ENCODE measurements around the gene USHBP1. TPM values are rescaled to one million over a fixed set of nuclear protein-coding genes. Genes with fewer than 3 reads are reported as not detected.
A peak's percentile ranks its signal among the peaks of the same experiment; 100 is the strongest.

Gene USHBP1
- total and polyA plus RNA-seq, 2 of the 13 experiments (the other 11 are each of a cell fraction or from before 2014, with no cell fraction given): 0.15 to 1.5 TPM

DNA sequence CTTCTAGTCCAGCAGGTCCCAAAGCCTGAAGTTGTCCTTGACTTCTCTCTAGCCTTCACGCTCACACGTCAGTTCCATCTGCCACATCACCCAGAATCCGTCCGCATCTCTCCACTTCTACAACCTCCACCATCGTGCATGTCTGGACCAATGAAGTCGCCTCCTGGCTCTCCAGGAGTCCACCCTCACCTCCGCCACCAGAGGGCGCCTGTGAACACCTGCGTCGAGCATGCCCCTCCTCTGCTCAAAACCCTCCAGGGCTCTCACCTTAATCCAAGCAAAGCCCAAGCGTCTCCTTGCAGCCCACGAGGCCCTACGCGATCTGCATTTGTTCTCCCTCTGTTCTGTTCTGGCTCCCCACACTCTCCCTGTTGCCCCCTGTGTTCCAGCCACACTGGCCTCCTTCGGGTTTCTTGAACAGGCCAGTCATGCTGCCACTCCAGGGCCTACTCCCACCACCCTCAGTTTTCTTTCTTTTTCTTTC, 3.7 kb downstream of the USHBP1 start (continued):
- no peak for TF ChIP-seq RBAK (CRISPR knock-in tag; IDR thresholded peaks at IDR 0.05)
- TF ChIP-seq DMAP1 (CRISPR knock-in tag; IDR thresholded peaks at IDR 0.05): peak; percentile 26; the same call in 1 of the 2 replicates
- peak; percentile 20; the same call in 1 of the 2 replicates for TF ChIP-seq CREB1 (IDR thresholded peaks at IDR 0.05)
- TF ChIP-seq CREB1 (CRISPR knock-in tag; IDR thresholded peaks at IDR 0.05): no peak
- no peak for TF ChIP-seq ATRX (CRISPR knock-in tag; IDR thresholded peaks at IDR 0.05; ENCODE audit: borderline replicate concordance)
- TF ChIP-seq ZNF24 (IDR thresholded peaks at IDR 0.05): no peak
- peak; percentile 70 for TF ChIP-seq THAP11 (CRISPR knock-in tag; IDR thresholded peaks at IDR 0.05)
- TF ChIP-seq, protein P1, sequence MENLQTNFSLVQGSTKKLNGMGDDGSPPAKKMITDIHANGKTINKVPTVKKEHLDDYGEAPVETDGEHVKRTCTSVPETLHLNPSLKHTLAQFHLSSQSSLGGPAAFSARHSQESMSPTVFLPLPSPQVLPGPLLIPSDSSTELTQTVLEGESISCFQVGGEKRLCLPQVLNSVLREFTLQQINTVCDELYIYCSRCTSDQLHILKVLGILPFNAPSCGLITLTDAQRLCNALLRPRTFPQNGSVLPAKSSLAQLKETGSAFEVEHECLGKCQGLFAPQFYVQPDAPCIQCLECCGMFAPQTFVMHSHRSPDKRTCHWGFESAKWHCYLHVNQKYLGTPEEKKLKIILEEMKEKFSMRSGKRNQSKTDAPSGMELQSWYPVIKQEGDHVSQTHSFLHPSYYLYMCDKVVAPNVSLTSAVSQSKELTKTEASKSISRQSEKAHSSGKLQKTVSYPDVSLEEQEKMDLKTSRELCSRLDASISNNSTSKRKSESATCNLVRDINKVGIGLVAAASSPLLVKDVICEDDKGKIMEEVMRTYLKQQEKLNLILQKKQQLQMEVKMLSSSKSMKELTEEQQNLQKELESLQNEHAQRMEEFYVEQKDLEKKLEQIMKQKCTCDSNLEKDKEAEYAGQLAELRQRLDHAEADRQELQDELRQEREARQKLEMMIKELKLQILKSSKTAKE (CRISPR knock-in tag; IDR thresholded peaks at IDR 0.05; ENCODE audit: borderline replicate concordance): no peak
- TF ChIP-seq, protein P2, sequence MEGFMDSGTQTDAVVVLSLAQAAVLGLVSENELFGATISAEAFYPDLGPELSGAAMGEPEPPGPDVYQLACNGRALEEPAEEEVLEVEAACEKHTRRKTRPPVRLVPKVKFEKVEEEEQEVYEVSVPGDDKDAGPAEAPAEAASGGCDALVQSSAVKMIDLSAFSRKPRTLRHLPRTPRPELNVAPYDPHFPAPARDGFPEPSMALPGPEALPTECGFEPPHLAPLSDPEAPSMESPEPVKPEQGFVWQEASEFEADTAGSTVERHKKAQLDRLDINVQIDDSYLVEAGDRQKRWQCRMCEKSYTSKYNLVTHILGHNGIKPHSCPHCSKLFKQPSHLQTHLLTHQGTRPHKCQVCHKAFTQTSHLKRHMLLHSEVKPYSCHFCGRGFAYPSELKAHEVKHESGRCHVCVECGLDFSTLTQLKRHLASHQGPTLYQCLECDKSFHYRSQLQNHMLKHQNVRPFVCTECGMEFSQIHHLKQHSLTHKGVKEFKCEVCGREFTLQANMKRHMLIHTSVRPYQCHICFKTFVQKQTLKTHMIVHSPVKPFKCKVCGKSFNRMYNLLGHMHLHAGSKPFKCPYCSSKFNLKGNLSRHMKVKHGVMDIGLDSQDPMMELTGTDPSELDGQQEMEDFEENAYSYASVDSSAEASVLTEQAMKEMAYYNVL (CRISPR knock-in tag; IDR thresholded peaks at IDR 0.05; ENCODE audit: borderline replicate concordance): no peak
- TF ChIP-seq EED (CRISPR knock-in tag; IDR thresholded peaks at IDR 0.05): no peak
- TF ChIP-seq ZNF567 (CRISPR knock-in tag; IDR thresholded peaks at IDR 0.05; ENCODE audit: borderline replicate concordance): no peak
- no peak for TF ChIP-seq ZNF317 (CRISPR knock-in tag; IDR thresholded peaks at IDR 0.05)
- peak; percentile 79; the same call in 1 of the 2 replicates for TF ChIP-seq PITX1 (CRISPR knock-in tag; IDR thresholded peaks at IDR 0.05)
- no peak for TF ChIP-seq YEATS4 (CRISPR knock-in tag; IDR thresholded peaks at IDR 0.05; ENCODE audit: borderline replicate concordance)
- TF ChIP-seq, protein P3, sequence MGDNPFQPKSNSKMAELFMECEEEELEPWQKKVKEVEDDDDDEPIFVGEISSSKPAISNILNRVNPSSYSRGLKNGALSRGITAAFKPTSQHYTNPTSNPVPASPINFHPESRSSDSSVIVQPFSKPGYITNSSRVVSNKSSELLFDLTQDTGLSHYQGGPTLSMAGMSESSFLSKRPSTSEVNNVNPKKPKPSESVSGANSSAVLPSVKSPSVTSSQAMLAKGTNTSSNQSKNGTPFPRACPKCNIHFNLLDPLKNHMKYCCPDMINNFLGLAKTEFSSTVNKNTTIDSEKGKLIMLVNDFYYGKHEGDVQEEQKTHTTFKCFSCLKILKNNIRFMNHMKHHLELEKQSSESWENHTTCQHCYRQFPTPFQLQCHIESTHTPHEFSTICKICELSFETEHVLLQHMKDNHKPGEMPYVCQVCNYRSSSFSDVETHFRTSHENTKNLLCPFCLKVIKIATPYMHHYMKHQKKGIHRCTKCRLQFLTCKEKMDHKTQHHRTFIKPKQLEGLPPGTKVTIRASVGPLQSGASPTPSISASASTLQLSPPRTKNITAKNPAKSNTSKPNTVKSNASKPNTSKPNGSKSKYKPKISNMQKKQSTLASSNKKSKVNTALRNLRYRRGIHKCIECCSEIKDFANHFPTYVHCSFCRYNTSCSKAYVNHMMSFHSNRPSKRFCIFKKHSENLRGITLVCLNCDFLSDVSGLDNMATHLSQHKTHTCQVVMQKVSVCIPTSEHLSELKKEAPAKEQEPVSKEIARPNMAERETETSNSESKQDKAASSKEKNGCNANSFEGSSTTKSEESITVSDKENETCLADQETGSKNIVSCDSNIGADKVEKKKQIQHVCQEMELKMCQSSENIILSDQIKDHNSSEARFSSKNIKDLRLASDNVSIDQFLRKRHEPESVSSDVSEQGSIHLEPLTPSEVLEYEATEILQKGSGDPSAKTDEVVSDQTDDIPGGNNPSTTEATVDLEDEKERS (CRISPR knock-in tag; IDR thresholded peaks at IDR 0.05): 0 out of 2 replicates have a peak, but pooled peaks have one; percentile 24
- no peak for TF ChIP-seq ZNF619 (CRISPR knock-in tag; IDR thresholded peaks at IDR 0.05)
- no peak for TF ChIP-seq GTF2F1 (IDR thresholded peaks at IDR 0.05; ENCODE audit: low read length)
- TF ChIP-seq ZBTB8A (CRISPR knock-in tag; IDR thresholded peaks at IDR 0.05; ENCODE audit: borderline replicate concordance, low read depth): no peak
- no peak for TF ChIP-seq RNF2 (conservative IDR thresholded peaks at IDR 0.05; ENCODE audit: low read depth)
- 0 out of 2 replicates have a peak, but pooled peaks have one; percentile 45 for TF ChIP-seq FOXO1 (CRISPR knock-in tag; IDR thresholded peaks at IDR 0.05)
- TF ChIP-seq NR2F6 (IDR thresholded peaks at IDR 0.05): no peak
- peak; percentile 64; the same call in 1 of the 2 replicates for TF ChIP-seq NR2F6 (CRISPR knock-in tag; IDR thresholded peaks at IDR 0.05)
- no peak for TF ChIP-seq MZF1 (CRISPR knock-in tag; IDR thresholded peaks at IDR 0.05; ENCODE audit: borderline replicate concordance)
- TF ChIP-seq MAZ (IDR thresholded peaks at IDR 0.05; ENCODE audit: borderline replicate concordance, low read depth, low read length): no peak
- 0 out of 2 replicates have a peak, but pooled peaks have one; percentile 28 for TF ChIP-seq MAZ (CRISPR knock-in tag; IDR thresholded peaks at IDR 0.05; ENCODE audit: low read depth)
- TF ChIP-seq ZNF292 (CRISPR knock-in tag; IDR thresholded peaks at IDR 0.05; ENCODE audit: borderline replicate concordance, low read depth): peak; percentile 43; the same call in 1 of the 2 replicates

Measured in HepG2 (cell line).